ENCODE measurements around the gene TNXB.
"Not testable (repeated sequence)": the region's sequence is repeated elsewhere in the genome, so short reads cannot be mapped to it uniquely, and the experiment has no call there.

- TF ChIP-seq CTCF, POLR2A (IDR thresholded peaks at IDR 0.05): not testable (repeated sequence)
Observed at GRCh38 chr6:32037598-32038524, 71.3 kb downstream of the TNXB start, which contains the start of gene CYP21A2.
